HG02938 (cell line): ENCODE measurements around the gene SPOCK1.
"Not testable (repeated sequence)": the region's sequence is repeated elsewhere in the genome, so short reads cannot be mapped to it uniquely, and the experiment has no call there.

Experiments
- ATAC-seq: cut with Tn5 transposase; IDR thresholded peaks from one replicate; pipeline ENCODE4 v1.9.1; 2021; ENCODE audit warnings: mild to moderate bottlenecking, moderate library complexity; ENCODE audit not compliant: unreplicated experiment

SPOCK1 gene

GRCh38 chr5:137399911-137400310 lies 99.2 kb downstream of the SPOCK1 start:
- ATAC-seq: no peak

DNA sequence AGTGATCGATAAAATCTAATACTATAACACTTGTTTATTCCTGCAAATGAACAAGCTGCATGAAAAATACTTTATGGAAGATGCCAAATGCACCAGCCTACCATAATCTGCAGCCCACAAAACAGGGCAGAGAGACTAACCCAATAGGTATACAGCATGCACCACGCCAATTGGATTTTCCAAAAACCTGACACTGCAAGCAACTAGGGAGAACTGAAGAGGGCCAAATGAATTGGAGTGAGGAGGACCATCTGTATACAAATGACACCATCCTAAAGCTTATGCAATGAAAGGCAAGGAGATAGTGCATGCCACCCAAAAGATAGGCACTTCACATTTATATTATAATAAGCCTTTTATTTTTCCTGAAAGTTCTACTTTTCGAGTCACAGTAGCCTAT lies 100.4 kb downstream of the SPOCK1 start:
- ATAC-seq: no peak

DNA sequence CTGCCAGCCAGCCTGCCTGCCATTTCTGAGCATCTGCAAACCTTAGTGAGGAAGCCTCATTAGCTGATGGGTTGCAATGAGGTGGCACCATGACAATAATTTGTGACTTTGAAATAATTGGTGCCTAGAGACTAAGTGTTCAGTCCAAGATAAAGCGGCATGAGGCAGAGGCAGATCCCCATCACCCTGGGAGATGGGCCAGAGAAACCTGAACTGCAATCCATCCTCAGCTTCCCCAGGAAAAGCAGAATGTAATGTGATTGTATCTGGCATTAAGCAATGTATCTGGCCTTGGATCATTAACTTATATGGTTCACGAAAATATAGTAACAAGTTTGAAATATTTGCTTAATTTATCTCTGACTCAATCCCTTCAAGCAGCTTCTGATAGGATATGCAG lies 101.0 kb downstream of the SPOCK1 start:
- no peak for ATAC-seq

DNA sequence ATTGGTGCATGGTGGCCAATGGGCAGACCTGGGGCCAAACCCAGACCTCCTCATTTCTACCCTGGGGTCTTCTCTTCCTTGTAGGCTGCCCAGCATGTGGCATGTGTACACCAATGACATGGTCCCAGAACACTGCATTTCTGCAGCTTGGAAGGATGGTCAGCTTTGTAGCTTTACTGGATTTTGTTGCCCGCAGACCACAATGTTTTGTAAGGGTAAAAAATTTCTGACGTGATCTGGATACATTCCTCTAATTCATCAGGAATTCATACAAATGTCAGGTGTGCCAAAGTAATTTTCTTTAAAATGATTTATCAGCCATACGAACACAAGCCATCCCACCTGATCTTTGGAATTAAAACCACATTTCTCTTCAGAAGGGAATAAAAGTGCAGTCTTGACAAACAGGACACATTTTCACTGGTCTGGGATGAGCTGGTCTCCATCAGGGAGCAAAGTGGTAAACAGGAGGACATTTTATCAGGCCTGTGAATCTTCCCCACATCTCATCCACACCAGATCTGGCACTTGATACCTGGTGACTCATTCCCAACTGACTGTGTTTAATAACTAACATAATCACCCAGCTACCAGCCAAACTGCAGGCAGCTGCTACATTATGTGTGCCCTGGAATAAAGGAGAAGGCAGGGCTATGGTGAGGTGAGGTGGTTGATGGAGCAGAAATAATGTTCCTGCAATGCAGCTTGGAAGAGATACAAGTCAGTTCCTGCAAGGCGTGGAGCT lies 103.9 kb downstream of the SPOCK1 start:
- no peak for ATAC-seq

- ATAC-seq: no peak
Observed at GRCh38 chr5:137394380-137394779, 104.7 kb downstream of the SPOCK1 start.

GRCh38 chr5:137393196-137393993 lies 105.7 kb downstream of the SPOCK1 start:
- ATAC-seq: no peak

DNA sequence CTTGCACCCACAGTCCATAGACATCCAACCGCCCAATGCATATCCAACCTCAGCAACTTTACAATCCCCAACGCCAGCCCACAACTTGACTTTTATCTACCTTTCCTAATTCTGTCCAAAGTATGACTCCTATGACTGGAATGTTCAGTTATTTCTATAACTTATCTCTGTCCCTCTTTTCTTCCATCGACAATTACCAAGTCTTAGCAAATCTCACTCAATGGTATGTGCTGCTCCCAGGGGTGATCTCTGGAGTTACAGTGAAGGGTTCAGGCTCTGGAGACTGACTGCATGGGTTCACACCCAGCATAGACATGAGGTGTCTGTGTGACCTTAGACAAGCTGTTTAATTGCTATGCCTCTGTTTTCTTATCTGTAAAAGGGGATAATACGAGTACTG lies 106.9 kb downstream of the SPOCK1 start:
- no peak for ATAC-seq

- ATAC-seq: not testable (repeated sequence)
Observed at GRCh38 chr5:137391044-137391443, 108.1 kb downstream of the SPOCK1 start.

DNA sequence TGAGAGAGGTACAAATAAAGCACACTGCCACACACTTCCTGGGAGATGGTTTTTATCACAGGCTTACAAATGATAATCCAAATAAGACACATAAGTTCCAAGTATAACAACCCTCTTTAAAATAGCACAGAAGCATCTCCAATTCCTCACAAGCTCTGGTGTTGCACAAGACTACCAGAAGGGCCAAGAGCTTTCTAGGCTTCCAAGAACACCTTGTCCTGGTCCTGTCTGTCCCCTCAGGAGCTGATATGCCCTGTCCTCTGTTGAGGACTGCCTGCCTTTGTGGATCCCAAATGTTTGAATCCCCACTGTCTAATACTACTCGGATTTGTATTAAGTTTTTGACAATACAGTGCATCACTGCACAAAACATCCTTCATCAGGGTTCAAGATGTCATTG lies 110.1 kb downstream of the SPOCK1 start:
- no peak for ATAC-seq

GRCh38 chr5:137385064-137385463 lies 114.1 kb downstream of the SPOCK1 start:
- ATAC-seq: no peak

DNA sequence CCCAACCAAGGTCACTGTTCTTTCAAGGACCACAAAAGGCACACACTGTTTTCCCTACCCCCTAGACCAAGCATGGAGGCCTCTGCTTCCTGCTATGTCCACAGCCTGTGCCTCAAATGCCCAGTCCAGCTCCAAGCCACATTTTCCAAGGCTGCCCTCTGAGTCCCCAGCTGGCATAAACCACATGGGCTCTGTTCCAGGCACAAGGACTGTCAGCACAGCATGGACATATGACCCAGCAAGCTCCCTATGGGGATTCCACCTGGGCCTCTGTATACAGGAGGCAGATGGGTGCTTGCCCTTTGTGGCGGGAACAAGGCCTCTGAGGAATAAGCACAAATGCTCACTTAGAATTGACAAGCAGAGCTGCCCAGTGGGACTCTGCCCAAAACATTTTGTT lies 115.2 kb downstream of the SPOCK1 start:
- ATAC-seq: no peak

DNA sequence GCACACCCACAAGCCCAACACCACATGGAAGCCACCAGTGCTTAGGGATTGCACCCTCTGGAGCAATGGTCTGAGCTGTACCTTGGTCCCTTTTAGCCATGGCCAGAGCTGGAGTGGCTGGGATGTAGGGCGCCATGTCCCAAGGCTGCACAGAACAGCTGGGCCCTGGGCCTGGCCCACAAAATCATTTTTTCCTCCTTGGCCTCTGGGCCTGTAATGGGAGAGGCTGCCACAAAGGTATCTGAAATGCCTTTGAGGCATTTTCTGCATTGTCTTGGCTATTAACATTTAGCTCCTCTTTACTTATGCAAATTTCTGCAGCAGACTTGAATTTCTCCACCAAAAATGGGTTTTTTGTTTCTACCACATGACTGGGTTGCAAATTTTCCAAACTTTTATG lies 117.6 kb downstream of the SPOCK1 start:
- no peak for ATAC-seq

DNA sequence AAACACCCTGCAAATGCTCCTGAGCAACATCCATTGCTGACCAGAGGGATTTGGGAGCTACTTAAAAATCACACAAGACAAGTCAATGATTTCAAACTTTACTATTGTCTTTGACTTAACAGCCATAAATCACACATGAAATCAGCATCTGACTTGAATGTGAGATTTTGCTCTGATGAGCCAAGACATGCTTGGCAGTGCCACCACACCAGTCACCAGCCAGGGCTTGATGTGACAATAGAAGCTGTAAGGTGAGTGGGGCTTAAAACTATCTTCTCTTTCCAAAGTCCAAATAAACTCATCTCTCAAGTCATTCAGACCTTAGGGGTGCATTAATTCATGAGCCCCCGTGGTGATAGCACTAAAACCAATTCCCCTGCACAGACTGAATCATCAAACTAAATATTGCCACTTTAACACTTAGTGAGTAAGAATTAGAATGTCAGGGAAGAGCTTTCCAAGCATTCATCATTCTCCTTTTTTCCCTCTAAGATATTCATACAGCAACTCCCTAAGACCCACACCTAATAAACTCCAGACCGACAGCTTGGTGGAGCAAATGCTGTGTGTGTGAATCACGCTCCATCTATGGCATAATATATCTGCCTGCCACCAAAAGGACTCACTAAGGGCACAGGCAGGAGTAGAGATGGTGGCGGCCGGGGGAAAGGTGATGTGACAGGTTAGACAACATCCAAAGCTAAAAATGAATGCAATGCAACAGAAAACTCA lies 119.4 kb downstream of the SPOCK1 start:
- no peak for ATAC-seq

- no peak for ATAC-seq
Observed at GRCh38 chr5:137375741-137376526, 123.2 kb downstream of the SPOCK1 start.

DNA sequence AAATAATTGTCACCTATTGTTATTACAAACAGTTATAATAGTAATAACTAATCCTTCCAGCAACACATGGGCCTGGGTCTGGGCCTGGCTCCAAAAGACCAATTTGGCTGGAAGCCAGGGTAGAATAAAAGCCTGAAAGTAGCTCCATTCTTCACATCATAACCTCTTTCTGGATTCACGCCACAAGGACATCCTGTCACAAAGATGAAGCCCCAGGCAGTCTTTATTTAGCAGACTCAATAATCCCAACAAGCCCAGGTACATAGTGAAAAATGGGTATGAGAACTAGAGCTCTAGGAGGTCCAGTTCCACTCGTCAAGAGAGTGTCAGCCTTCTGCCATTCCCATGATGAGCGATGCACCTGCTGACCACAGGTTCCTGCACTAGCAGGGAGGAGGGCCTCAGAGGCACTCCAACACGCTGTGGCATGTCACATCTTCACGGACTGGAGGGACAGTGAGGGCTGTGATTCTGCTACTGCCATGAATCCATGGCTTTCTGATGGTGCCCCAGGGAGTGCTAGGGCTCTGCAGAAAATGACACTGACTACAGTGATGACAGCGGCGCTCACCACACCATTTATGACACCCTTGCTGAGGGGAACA lies 124.9 kb downstream of the SPOCK1 start:
- ATAC-seq: no peak

- no peak for ATAC-seq
Observed at GRCh38 chr5:137372773-137373160, 126.4 kb downstream of the SPOCK1 start.

DNA sequence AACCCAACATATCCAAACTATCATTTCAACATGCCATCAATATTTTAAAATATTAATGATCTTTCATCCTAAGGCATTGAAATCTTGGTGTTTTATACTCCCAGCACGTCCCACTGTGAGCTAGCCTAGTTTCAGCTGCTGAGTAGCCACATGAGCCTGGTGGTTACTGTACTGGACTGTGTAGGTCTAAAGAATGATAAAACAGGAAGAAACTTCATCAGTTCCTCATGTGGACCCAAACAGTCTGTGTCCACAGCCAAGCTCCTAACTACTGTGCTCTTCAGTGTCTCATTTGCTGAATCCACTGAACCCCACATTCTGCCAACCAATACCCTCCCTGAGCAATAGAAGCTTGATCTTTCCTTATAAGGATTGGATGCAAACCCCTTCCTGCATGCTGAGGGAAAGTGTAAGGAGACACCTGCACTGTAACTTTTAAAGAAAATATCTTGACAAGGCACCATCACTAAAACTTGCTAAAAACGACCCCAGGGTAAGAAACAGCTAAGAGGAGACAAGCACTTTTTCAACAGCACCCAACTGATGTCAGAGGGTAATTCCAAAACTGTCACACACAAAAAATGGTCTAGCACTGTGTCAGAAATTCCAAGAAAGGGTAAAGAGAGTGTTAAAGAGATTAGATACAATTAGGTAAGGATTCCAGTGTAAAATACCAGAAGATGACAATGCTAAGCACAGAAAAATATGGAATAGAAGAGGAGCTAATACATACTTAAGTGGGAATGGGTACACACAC lies 126.9 kb downstream of the SPOCK1 start:
- ATAC-seq: no peak

GRCh38 chr5:137370096-137371071 lies 128.7 kb downstream of the SPOCK1 start:
- ATAC-seq: no peak

DNA sequence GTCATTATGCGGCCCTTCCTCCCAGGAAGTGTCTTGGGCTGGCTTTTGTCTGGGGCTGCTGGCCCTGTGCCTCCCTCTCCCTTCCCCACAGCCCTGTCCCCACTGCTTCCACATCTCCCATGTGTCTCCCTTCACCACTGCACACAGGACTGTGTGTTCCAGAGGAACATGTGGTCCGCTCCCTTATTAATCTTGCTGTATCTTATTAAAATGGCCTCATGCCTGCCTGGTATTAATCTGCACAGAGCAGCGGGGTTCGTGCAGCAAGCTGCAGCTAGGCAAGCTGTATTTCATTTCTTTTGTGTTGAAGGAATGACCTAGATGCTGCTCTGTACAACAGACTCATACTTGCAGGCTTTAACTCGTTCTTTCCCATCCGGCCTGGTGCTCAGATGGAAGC lies 130.5 kb downstream of the SPOCK1 start:
- no peak for ATAC-seq
